NCI-H2196 treated with DMSO at 0.1 percent for 48 hours (cell line): ENCODE measurements around the gene SULT1A2.
"Not testable (repeated sequence)": the region's sequence is repeated elsewhere in the genome, so short reads cannot be mapped to it uniquely, and the experiment has no call there.

ENCODE experiments used
- DNase-seq: peaks from one replicate; lab custom pipeline; 2025; ENCODE audit not compliant: unreplicated experiment; lab: John Stamatoyannopoulos, UW

The SULT1A2 gene

DNA sequence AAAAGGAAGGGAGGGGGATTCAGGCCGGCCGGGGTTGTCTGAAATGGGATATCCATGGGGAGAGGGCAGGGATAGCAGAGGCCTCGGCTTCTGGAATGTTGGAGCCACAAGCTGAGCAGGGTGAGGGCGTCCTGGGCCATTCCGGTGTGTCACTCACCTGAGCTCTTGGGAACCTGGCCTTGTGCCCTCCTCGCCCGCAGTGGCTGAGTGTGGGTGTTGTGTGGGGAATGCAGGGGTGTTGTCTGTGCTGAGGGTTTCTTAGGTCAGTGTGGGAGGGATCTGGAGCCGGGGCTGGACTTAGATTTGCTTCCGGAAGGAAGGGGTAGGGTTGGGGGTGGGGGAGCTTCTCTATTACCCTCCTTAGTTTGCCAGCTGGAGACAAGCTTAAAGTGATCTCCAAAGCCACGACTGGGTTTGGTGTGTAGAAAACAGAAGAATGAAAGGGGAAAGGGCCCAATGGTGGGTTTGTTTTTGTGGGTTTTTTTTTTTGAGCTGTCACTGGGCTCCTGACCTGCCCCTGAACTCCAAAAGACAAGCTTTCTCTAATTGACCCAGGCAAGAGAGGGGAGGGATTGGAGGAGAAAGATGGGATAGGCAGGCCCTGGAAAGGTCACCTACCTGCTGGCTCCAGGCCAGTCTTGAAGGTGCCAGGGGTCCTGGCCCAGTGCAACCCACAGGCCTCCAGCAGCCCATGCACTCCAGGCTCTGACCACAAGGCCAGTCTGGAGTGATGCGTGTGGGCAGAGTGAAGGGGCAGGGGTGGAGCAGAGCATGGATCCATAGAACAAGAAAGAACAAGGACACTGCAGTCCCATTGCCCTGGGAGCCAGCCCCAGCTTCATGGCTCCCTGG, at the start of gene SULT1A2:
Gene SULT1A2, minus strand, starts transcription at position 211 of the 852 bp plus-strand sequence. CDS start 1,120 bp downstream, outside the sequence.
- no peak for DNase-seq

DNA sequence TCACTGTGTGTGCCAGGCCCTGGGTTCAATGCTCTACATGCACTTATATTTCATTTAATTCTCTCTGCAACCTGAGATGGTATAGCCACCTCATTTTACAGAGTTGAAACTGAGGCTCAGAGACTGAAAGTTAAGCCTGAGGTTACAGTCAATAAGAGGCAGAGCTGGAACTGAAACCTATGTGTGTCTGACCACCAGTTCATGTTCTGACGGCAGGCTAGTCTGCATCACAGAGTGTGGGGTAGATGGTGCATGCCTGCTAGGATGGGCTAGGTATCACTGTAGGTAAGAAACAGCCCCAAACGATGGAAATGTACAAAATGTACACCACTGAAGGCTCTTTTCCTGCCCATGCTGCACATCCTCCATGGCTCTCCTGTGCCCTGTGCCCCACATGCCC, 43.1 kb upstream of the SULT1A2 start:
- not testable (repeated sequence) for DNase-seq

- not testable (repeated sequence) for DNase-seq
Observed at GRCh38 chr16:28638359-28638758, 41.5 kb upstream of the SULT1A2 start.

- DNase-seq, result not testable (repeated sequence)
Observed at GRCh38 chr16:28637765-28638164, 40.9 kb upstream of the SULT1A2 start, which contains the start of gene NPIPB8. Gene NPIPB8, plus strand, starts transcription at chr16:28638065. Its CDS starts 296 bp downstream, at chr16:28638361.

- DNase-seq, result not testable (repeated sequence)
Observed at GRCh38 chr16:28636093-28636823, 39.4 kb upstream of the SULT1A2 start.

DNA sequence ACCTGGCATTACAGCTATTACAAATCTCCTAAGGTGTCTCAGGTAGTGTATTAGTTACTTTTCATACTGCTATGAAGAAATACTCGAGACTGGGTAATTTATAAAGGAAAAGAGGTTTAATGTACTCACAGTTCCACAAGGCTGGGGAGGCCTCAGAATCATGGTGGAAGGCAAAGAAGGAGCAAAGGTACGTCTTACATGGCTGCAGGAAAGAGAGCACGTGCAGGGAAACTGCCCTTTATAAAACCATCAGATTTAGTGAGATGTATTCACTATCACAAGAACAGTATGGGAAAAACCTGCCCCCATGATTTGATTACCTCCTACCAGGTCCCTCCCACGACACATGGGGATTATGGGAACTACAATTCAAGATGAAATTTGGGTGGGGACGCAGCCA, 34.1 kb upstream of the SULT1A2 start:
- not testable (repeated sequence) for DNase-seq

DNA sequence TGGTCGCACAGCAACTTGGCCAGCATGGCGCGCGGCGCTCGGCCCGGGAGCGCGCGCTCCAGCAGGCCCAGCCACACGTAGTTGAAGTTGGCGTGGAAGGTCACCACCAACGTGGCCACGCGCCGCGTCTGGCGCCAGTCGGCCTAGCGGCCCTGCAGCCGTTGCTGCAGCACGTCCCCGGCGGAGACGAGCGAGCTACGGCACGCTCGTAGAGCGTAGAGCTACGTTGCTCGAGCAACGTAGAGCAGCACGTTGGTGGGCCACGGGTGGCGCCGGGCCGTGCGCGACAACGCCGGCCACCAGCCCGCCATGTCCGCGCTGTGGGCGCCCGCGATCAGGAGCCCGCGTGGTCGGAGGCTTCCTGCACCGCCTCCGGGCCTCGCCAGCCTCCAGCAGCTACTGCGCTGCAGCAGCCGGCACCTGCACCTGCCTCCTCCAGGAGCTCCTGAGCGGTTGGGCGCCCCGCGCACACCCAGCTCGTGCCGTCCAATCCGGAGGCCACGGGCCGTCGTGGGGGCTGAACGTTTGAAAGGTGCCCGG, 26.4 kb upstream of the SULT1A2 start:
- DNase-seq, result peak; percentile 67

GRCh38 chr16:28622532-28623171, 25.8 kb upstream of the SULT1A2 start:
- DNase-seq, result not testable (repeated sequence)

DNA sequence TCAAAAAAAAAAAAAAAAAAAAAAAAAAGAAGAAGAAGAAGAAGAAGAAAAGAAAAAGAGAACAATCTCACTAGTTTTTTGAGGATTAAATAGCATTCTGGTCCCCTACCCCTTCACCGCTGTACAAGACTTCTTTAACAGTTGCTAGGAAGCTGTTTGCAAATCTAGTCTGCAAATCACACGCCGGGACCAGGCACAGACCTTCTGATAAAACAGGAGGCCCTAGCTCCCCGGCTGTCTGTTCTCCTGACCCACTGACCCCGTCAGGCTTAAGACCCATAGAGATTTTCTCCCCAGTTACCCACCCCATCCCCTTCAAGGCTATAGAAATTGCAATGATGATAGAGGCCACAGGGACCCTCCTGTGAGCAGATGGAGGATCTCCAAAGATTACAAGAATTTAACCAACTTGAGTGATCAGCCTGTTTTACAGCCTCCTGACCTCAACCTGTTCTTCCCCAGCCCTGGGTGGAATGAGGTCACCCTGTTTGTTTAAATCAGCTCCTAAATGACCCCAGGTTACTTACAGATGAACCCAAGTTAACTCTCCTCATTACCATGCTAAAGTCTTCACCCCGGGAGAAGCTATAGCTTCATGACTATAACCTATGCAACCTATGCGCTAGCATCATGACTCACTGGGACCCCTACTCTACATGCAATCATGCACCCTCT, 24.8 kb upstream of the SULT1A2 start:
- no peak for DNase-seq

- not testable (repeated sequence) for DNase-seq
Observed at GRCh38 chr16:28620316-28620715, 23.5 kb upstream of the SULT1A2 start.

- no peak for DNase-seq
Observed at GRCh38 chr16:28617874-28618273, 21.0 kb upstream of the SULT1A2 start.

- DNase-seq, result no peak
Observed at GRCh38 chr16:28616636-28617035, 19.8 kb upstream of the SULT1A2 start.

DNA sequence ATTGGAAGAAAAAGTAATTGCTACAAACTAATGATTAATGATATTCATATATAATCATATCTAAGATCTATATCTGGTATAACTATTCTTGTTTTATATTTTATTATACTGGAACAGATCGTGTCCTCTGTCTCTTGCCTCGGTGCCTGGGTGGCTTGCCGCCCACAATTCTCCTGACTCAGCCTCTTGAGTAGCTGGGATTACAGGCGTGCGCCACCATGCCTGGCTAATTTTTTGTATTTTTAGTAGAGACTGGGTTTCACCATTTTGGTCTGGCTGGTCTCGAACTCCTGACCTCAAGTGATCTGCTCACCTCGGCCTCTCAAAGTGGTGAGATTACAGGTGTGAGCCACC, 19.4 kb upstream of the SULT1A2 start:
- not testable (repeated sequence) for DNase-seq

DNA sequence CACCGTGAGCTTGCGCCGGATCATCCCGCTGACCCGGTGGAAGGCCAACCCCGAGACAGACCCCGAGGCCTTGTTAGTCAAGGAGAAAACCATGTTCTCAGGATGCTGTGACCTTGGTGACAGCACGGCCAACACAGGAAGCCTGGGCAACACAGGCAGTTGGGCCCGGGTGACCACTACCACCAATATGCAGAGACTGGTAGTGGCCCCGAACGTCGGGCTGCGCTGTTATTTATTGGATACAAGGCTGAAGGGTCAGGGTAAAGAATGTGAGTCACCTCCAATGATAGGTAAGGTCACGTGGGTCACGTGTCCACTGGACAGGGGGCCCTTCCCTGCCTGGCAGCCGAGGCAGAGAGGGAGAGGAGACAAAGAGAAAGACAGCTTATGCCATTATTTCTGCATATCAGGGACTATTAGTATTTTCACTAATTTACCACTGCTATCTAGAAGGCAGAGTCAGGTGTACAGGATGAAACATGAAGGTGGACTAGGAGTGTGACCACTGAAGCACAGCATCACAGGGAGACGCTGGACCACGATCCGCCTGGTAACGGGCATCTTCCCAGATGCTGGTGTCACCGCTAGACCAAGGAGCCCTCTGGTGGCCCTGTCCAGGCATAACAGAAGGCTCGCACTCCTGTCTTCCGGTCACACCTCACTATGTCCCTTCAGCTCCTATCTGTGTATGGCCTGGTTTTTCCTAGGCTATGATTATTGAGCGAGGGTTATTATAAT, 18.8 kb upstream of the SULT1A2 start:
- peak; percentile 3 for DNase-seq

- not testable (repeated sequence) for DNase-seq
Observed at GRCh38 chr16:28614561-28614960, 17.7 kb upstream of the SULT1A2 start.

GRCh38 chr16:28613912-28614311, 17.1 kb upstream of the SULT1A2 start:
- not testable (repeated sequence) for DNase-seq

DNA sequence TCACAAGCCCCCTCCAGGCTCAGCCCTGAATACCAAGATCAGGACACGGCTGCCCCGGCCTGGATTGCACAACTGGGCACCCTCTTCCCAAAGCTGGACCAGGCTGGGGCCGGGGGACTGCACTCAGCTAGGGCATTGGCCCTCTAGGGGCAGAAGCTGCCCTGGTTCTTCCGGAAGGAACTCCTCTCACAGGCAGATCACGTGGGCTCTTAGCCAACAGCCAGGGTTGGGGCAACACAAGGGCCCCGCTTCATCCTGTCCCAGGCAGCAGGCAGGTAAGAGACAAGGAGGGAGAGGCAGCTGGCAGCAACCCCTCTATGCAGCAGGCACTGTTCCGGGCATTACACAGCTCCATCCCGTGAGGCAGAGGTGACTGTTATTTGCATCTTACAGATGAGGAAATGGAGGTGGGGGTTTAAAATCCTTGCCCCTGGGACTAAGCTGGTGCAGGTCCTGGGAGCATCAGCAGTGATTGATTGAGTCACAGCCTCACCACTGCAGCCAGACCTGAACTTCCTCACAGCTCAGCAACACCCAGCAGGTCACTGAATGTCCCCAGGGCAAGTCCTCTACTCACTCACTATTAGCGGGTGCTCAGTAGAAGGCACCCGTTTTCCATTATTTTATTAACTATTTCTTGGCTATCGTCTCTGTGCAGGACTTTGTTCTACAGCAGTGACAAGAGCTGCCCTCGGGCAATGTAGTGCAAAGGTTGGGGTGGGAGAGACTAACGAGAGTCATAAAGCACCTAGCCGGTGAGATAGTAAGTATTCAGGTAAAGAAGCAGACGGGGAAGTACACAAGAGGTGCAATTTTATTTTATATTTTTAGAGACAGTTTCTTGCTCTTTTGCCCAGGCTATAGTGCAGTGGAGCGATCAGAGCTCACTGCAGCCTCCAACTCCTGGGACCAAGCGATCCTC, 15.8 kb upstream of the SULT1A2 start:
- not testable (repeated sequence) for DNase-seq

- DNase-seq, result no peak
Observed at GRCh38 chr16:28610595-28611191, 13.8 kb upstream of the SULT1A2 start.
